NCI-H2107 (cell line): ENCODE results near the gene SPSB1.

Experiments used
- DNase-seq: peaks from one replicate; lab custom pipeline; 2025; lab: John Stamatoyannopoulos, UW

Gene SPSB1

GRCh38 chr1:9319789-9320519 lies 27.3 kb downstream of the SPSB1 start:
- no peak for DNase-seq

- DNase-seq, result no peak
Observed at GRCh38 chr1:9320520-9321479, 28.1 kb downstream of the SPSB1 start.

GRCh38 chr1:9321480-9321849 lies 28.8 kb downstream of the SPSB1 start:
- no peak for DNase-seq

- DNase-seq, result no peak
Observed at GRCh38 chr1:9321986-9322660, 29.4 kb downstream of the SPSB1 start.

- DNase-seq, result no peak
Observed at GRCh38 chr1:9322661-9323244, 30.1 kb downstream of the SPSB1 start.

GRCh38 chr1:9324246-9325096 lies 31.8 kb downstream of the SPSB1 start:
- DNase-seq, result no peak

GRCh38 chr1:9326596-9326995 lies 33.9 kb downstream of the SPSB1 start:
- no peak for DNase-seq

GRCh38 chr1:9328201-9328600 lies 35.5 kb downstream of the SPSB1 start:
- no peak for DNase-seq

GRCh38 chr1:9328715-9329114 lies 36.0 kb downstream of the SPSB1 start:
- DNase-seq, result no peak

- no peak for DNase-seq
Observed at GRCh38 chr1:9331016-9331415, 38.3 kb downstream of the SPSB1 start.

- DNase-seq, result no peak
Observed at GRCh38 chr1:9331558-9332346, 39.1 kb downstream of the SPSB1 start.

GRCh38 chr1:9332513-9333143 lies 39.9 kb downstream of the SPSB1 start:
- no peak for DNase-seq

- no peak for DNase-seq
Observed at GRCh38 chr1:9338397-9339246, 45.9 kb downstream of the SPSB1 start.

GRCh38 chr1:9340172-9340854 lies 47.6 kb downstream of the SPSB1 start:
- no peak for DNase-seq

- DNase-seq, result no peak
Observed at GRCh38 chr1:9340864-9341263, 48.2 kb downstream of the SPSB1 start.

- DNase-seq, result no peak
Observed at GRCh38 chr1:9341301-9341845, 48.7 kb downstream of the SPSB1 start.

GRCh38 chr1:9343269-9343668 lies 50.6 kb downstream of the SPSB1 start:
- DNase-seq, result no peak
